CD4-positive, alpha-beta T cell (primary cell): ENCODE results near the gene DMRT2. TPM values are rescaled to one million over a fixed set of nuclear protein-coding genes. Genes with fewer than 3 reads are reported as not detected.

Source experiments
- ATAC-seq: fragments of 200-7000 bp; cut with Tn5 transposase; one replicate; pipeline ENCODE4 v1.10.0; 2022; ENCODE audit warnings: mild to moderate bottlenecking; ENCODE audit not compliant: poor library complexity
- CTCF ChIA-PET: fragments of 350-600 bp; sonication (Branson Sonifier 250); formaldehyde crosslinking; loops from one replicate; lab custom pipeline; 2021; ENCODE audit warnings: antibody characterized with exemption, inconsistent platforms; lab: Charles Lee
- POLR2A ChIA-PET: fragments of 350-600 bp; sonication (Branson Sonifier 250); formaldehyde crosslinking; loops from one replicate; lab custom pipeline; 2021; ENCODE audit warnings: antibody characterized with exemption, inconsistent platforms; lab: Charles Lee
- DNase-seq, 14 experiments: peaks; one replicate each; pipeline ENCODE4 v3.0.0-alpha.2; 2013 to 2020; ENCODE audit warnings: mixed read lengths in 2 of 14
- H3K27ac ChIP-seq, 2 donors: one replicate each; pipeline versions ENCODE4 v1.5.1 to v1.7.0; 2013; ENCODE audit warnings: low read length in 2 of 2, low read depth in 1 of 2, mild to moderate bottlenecking in 1 of 2
- H3K27me3 ChIP-seq, 2 experiments: 1 replicate in 1 of 2; 2 replicates in 1 of 2; pipeline versions ENCODE4 v1.6.1 to v1.7.0; 2013; ENCODE audit warnings: low read length in 2 of 2, control low read depth in 1 of 2, mild to moderate bottlenecking in 1 of 2, moderate library complexity in 1 of 2; ENCODE audit not compliant: insufficient read depth in 2 of 2, control insufficient read depth in 1 of 2
- H3K36me3 ChIP-seq: one replicate; pipeline ENCODE4 v1.6.1; 2013; ENCODE audit warnings: low read length, control low read depth; ENCODE audit not compliant: insufficient read depth
- H3K4me1 ChIP-seq: one replicate; pipeline ENCODE4 v1.6.1; 2013; ENCODE audit warnings: low read length, control low read depth; ENCODE audit not compliant: insufficient read depth
- H3K4me3 ChIP-seq: one replicate; pipeline ENCODE4 v1.5.1; 2013; ENCODE audit warnings: mild to moderate bottlenecking, low read length, moderate library complexity
- H3K9me3 ChIP-seq, 2 experiments: 1 replicate in 1 of 2; 2 replicates in 1 of 2; pipeline versions ENCODE4 v1.6.1 to v1.7.0; 2013; ENCODE audit warnings: low read length in 2 of 2, mild to moderate bottlenecking in 2 of 2, control low read depth in 1 of 2, moderate library complexity in 1 of 2; ENCODE audit not compliant: control insufficient read depth in 1 of 2, insufficient read depth in 1 of 2
- H3K27ac Mint-ChIP-seq: one replicate; pipeline ENCODE4 v1.8.0; 2020; ENCODE audit warnings: mixed read lengths
- H3K27me3 Mint-ChIP-seq: one replicate; pipeline ENCODE4 v1.8.0; 2021; ENCODE audit warnings: mixed read lengths
- H3K36me3 Mint-ChIP-seq: one replicate; pipeline ENCODE4 v1.8.0; 2021; ENCODE audit warnings: low read depth, mixed read lengths
- H3K4me1 Mint-ChIP-seq: one replicate; pipeline ENCODE4 v1.8.0; 2021; ENCODE audit warnings: low read depth, mixed read lengths
- H3K4me3 Mint-ChIP-seq: one replicate; pipeline ENCODE4 v1.8.0; 2020; ENCODE audit warnings: mild to moderate bottlenecking, mixed read lengths
- H3K9me3 Mint-ChIP-seq: one replicate; pipeline ENCODE4 v1.8.0; 2020; ENCODE audit warnings: mixed read lengths
- CTCF ChIP-seq: fragments of 200-600 bp; IDR thresholded peaks from one replicate; pipeline ENCODE4 v1.8.0; 2022; ENCODE audit warnings: antibody characterized with exemption, mild to moderate bottlenecking
- intact Hi-C, 2 experiments: fragments of 100-400 bp; cut with DNase I in 1 of 2; cut with micrococcal nuclease in 1 of 2; formaldehyde crosslinking; loops; one replicate each; pipeline versions ENCODE4 v1.15.1 to v1.9.0; 2023 to 2025; cut with DNase I, micrococcal nuclease
- total RNA-seq, 174 experiments: library from RNA in 2 of 174; stranded (reverse) in 2 of 174; gene quantifications; one replicate each; pipeline ENCODE4 v1.2.3 and lab custom pipeline; 2021 to 2026

The DMRT2 gene
- total RNA-seq, 2 experiments from 2014 or later = not detected

- TF ChIP-seq CTCF = no peak
- H3K4me1 ChIP-seq = peaks cover 35% of the 10 kb centered on the region
- ATAC-seq (no peak), DNase-seq (no peak)
- no peaks in the 10 kb centered on the region for H3K36me3 ChIP-seq
- ChIA-PET POLR2A (no interaction called here), CTCF (no interaction called here)
- H3K4me3 Mint-ChIP-seq = no peak overlapping the region
- no peak overlapping the region for H3K4me3 ChIP-seq
- H3K27me3 Mint-ChIP-seq = peaks cover 87% of the 10 kb centered on the region
- H3K27ac ChIP-seq = no peak overlapping the region
- peaks cover 2% of the 10 kb centered on the region for H3K9me3 Mint-ChIP-seq
- H3K9me3 ChIP-seq = peaks cover 4 to 31% of the 10 kb centered on the region in 2 experiments
- H3K27ac Mint-ChIP-seq = no peak overlapping the region
- intact Hi-C loops = no loop called here
- no peaks in the 10 kb centered on the region for H3K36me3 Mint-ChIP-seq
- H3K27me3 ChIP-seq = peaks cover 68 to 84% of the 10 kb centered on the region in 2 experiments
- H3K4me1 Mint-ChIP-seq = peaks cover 43% of the 10 kb centered on the region
Observed at GRCh38 chr9:1052365-1053281, 2.5 kb downstream of the DMRT2 start.

- peak overlapping the region; percentile 42 for H3K4me3 Mint-ChIP-seq
- peaks cover 64 to 78% of the 10 kb centered on the region in 2 experiments for H3K27me3 ChIP-seq
- no peaks in the 10 kb centered on the region for H3K36me3 ChIP-seq
- POLR2A ChIA-PET = no interaction called here
- H3K27ac ChIP-seq = no peak overlapping the region
- H3K4me3 ChIP-seq = no peak overlapping the region
- ATAC-seq = no peak
- no peak overlapping the region for H3K27ac Mint-ChIP-seq
- H3K9me3 ChIP-seq = peaks cover 4 to 31% of the 10 kb centered on the region in 2 experiments
- DNase-seq = no peak
- H3K36me3 Mint-ChIP-seq = no peaks in the 10 kb centered on the region
- peaks cover 2% of the 10 kb centered on the region for H3K9me3 Mint-ChIP-seq
- intact Hi-C loops = no loop called here
- no peak for TF ChIP-seq CTCF
- H3K4me1 Mint-ChIP-seq = peaks cover 37% of the 10 kb centered on the region
- peaks cover 30% of the 10 kb centered on the region for H3K4me1 ChIP-seq
- CTCF ChIA-PET = no interaction called here
- peaks cover 87% of the 10 kb centered on the region for H3K27me3 Mint-ChIP-seq
Observed at GRCh38 chr9:1053282-1053621, 3.1 kb downstream of the DMRT2 start.

- Mint-ChIP-seq H3K9me3 (peaks cover 2% of the 10 kb centered on the region), H3K4me1 (peaks cover 29% of the 10 kb centered on the region), H3K27ac (no peak overlapping the region), H3K4me3 (no peak overlapping the region), H3K36me3 (no peaks in the 10 kb centered on the region), H3K27me3 (peaks cover 85% of the 10 kb centered on the region)
- Histone ChIP-seq H3K36me3 (no peaks in the 10 kb centered on the region), H3K27me3 (peaks cover 56 to 71% of the 10 kb centered on the region in 2 experiments), H3K9me3 (peaks cover 2 to 26% of the 10 kb centered on the region in 2 experiments), H3K4me1 (peaks cover 22% of the 10 kb centered on the region), H3K4me3 (no peak overlapping the region), H3K27ac (no peak overlapping the region)
- no peak for DNase-seq
- ChIA-PET POLR2A (no interaction called here), CTCF (no interaction called here)
- TF ChIP-seq CTCF = no peak
- intact Hi-C loops = no loop called here
- no peak for ATAC-seq
Observed at GRCh38 chr9:1053986-1054425, 3.8 kb downstream of the DMRT2 start.
